Adrenal gland (tissue), 5 donors: ENCODE results near the gene TMEM256.

Source experiments
- POLR2A ChIP-seq, 2 donors: fragments of 450-650 bp; IDR thresholded peaks; one replicate each; pipeline ENCODE4 v1.6.1; 2017; ENCODE audit warnings: antibody characterized with exemption in 2 of 2, mild to moderate bottlenecking in 2 of 2, moderate library complexity in 1 of 2
- TF ChIP-seq, protein P1 (sequence below), 6 experiments: fragments of 450-650 bp in 4 of 6; fragments of 200-600 bp in 2 of 6; sonication (generic) in 1 of 6; IDR thresholded peaks; 1 replicate in 5 of 6; 2 replicates in 1 of 6; pipeline versions ENCODE4 v1.5.1 to v1.8.0; 2016 to 2021; ENCODE audit warnings: antibody characterized with exemption in 6 of 6, mild to moderate bottlenecking in 2 of 6, moderate library complexity in 1 of 6
- donor health status: DM: no; HTN: no; CAD: no.

DNA sequence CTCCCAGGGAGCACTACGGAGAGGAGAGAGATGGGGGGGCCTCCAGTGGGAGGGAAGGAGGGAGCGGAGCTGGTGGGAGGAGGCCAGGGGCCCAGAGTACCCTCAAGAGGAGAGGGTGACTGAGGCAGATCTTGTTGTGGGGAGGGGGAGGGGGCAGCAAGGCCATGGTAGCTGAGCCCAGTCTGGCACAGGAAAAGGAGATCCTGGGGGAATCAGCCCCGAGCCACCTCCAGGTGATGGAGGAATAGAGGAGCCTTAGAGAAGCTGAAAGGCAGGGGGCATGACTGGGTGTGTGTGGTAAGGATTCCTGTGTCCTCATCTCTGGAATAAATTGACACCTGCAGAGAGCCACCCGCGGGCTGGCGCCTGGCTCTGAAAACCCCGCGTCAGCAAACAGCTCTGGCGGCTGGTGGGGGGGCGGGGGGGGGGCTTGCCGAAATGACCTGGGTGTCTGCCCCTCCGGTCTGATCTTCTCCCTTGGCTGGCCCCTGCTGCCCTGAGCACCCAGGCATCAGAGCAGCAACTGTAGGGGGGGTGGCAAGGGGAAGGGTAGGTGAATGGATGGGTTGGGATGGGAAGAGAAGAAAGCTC lies 2.4 kb upstream of the TMEM256 start:
- TF ChIP-seq, protein P1, sequence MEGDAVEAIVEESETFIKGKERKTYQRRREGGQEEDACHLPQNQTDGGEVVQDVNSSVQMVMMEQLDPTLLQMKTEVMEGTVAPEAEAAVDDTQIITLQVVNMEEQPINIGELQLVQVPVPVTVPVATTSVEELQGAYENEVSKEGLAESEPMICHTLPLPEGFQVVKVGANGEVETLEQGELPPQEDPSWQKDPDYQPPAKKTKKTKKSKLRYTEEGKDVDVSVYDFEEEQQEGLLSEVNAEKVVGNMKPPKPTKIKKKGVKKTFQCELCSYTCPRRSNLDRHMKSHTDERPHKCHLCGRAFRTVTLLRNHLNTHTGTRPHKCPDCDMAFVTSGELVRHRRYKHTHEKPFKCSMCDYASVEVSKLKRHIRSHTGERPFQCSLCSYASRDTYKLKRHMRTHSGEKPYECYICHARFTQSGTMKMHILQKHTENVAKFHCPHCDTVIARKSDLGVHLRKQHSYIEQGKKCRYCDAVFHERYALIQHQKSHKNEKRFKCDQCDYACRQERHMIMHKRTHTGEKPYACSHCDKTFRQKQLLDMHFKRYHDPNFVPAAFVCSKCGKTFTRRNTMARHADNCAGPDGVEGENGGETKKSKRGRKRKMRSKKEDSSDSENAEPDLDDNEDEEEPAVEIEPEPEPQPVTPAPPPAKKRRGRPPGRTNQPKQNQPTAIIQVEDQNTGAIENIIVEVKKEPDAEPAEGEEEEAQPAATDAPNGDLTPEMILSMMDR (IDR thresholded peaks at IDR 0.05): no peak
- TF ChIP-seq POLR2A (IDR thresholded peaks at IDR 0.05): no peak
